Measurements from ENCODE around the gene AGER. TPM values are rescaled to one million over a fixed set of nuclear protein-coding genes. Genes with fewer than 3 reads are reported as not detected.

The AGER gene
- polyA plus RNA-seq, 1 donor from 2014 or later, result 7.2 TPM

DNA sequence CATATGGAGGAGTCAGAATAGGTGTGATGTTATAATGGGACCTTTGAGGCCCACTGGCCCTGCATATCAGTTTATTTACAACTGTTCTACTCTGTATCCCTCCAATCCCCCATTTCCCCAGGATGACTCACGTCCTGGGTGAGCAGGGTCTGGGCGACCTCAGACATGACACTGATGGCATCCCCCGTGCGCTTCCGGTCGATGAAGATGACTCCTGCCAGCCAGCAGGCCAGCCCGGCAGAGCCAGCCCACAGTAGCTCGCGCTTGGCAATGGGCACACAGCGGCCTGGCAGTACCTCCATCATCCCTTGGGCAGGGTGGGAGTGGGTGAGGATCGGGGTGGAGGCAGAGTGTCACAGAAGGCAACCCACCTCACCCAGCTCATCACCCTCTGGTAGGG is 13.8 kb downstream of the AGER start:
- H3K36me3 ChIP-seq (ENCODE audit: insufficient read depth, low read length), result no peaks in the 10 kb centered on the region
- H3K9me3 ChIP-seq (ENCODE audit: low read length), result no peaks in the 10 kb centered on the region
- H3K4me3 ChIP-seq (ENCODE audit: low read length), result no peak overlapping the region
- no peak overlapping the region for H2AFZ ChIP-seq (ENCODE audit: low read depth, low read length)
- no peak overlapping the region for H3K4me2 ChIP-seq (ENCODE audit: low read length)
- H3K9ac ChIP-seq (ENCODE audit: low read length), result no peak overlapping the region
- H3F3A ChIP-seq (ENCODE audit: insufficient read depth, low read length, poor library complexity, severe bottlenecking), result no peaks in the 10 kb centered on the region
- no peak overlapping the region for H3K27ac ChIP-seq (ENCODE audit: low read length)
- H3K79me2 ChIP-seq (replicated peaks; ENCODE audit: insufficient read depth, low read length), result peaks cover 26% of the 10 kb centered on the region
- H4K20me1 ChIP-seq (ENCODE audit: insufficient read depth), result no peaks in the 10 kb centered on the region
- no peaks in the 10 kb centered on the region for H3K27me3 ChIP-seq (ENCODE audit: insufficient read depth, low read depth, low read length)
- no peaks in the 10 kb centered on the region for H3K9me2 ChIP-seq (ENCODE audit: insufficient read depth, low read length)
- TF ChIP-seq EP300 (conservative IDR thresholded peaks at IDR 0.05; ENCODE audit: poor library complexity, severe bottlenecking) (no peak), POLR2AphosphoS5 (IDR thresholded peaks at IDR 0.05) (no peak), RAD21 (conservative IDR thresholded peaks at IDR 0.05) (no peak)
- TF ChIP-seq, protein P1, sequence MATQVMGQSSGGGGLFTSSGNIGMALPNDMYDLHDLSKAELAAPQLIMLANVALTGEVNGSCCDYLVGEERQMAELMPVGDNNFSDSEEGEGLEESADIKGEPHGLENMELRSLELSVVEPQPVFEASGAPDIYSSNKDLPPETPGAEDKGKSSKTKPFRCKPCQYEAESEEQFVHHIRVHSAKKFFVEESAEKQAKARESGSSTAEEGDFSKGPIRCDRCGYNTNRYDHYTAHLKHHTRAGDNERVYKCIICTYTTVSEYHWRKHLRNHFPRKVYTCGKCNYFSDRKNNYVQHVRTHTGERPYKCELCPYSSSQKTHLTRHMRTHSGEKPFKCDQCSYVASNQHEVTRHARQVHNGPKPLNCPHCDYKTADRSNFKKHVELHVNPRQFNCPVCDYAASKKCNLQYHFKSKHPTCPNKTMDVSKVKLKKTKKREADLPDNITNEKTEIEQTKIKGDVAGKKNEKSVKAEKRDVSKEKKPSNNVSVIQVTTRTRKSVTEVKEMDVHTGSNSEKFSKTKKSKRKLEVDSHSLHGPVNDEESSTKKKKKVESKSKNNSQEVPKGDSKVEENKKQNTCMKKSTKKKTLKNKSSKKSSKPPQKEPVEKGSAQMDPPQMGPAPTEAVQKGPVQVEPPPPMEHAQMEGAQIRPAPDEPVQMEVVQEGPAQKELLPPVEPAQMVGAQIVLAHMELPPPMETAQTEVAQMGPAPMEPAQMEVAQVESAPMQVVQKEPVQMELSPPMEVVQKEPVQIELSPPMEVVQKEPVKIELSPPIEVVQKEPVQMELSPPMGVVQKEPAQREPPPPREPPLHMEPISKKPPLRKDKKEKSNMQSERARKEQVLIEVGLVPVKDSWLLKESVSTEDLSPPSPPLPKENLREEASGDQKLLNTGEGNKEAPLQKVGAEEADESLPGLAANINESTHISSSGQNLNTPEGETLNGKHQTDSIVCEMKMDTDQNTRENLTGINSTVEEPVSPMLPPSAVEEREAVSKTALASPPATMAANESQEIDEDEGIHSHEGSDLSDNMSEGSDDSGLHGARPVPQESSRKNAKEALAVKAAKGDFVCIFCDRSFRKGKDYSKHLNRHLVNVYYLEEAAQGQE (IDR thresholded peaks at IDR 0.05; ENCODE audit: borderline replicate concordance), result no peak

DNA sequence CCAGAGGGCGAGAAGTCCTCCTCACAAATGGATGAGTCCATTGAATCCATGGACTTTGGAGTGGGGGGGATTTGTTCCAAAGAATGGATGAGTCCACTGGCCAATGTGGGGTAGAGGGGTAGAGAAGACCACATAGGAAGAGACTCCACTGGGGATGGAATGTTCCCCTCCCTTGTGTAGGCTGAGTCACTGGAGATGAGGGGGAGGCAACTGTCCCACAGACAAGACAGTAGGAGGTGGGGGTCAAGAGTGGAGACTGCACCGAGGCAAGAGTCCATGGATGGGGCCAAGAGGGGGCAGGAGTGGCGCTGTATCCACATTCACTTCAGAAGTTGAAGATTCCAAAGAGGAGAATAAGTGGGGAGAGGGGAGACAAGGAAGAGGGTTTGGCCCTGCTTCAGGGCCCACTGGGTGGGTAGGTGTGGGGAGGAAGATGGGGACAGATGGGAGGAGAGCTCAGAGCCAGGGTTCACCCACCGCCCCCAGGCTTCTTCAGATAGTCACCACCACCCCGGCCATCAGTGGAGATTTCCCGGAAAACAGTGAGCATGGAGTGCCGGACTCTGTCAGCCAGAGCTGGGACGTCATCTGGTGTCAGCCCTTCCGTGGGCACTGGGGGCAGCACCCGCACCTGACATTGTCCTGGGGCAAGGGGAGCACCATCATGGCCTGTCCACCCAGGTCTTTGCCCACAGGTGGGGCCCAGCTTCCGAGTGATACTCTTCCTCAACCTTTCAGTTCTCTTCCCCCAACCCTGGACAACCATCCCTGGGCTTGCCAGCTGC is 15.1 kb downstream of the AGER start:
- Histone ChIP-seq H4K20me1 (ENCODE audit: insufficient read depth) (no peaks in the 10 kb centered on the region), H2AFZ (ENCODE audit: low read depth, low read length) (no peak overlapping the region), H3K9me2 (ENCODE audit: insufficient read depth, low read length) (no peaks in the 10 kb centered on the region), H3F3A (ENCODE audit: insufficient read depth, low read length, poor library complexity, severe bottlenecking) (no peaks in the 10 kb centered on the region), H3K27ac (ENCODE audit: low read length) (no peak overlapping the region), H3K79me2 (replicated peaks; ENCODE audit: insufficient read depth, low read length) (peaks cover 13% of the 10 kb centered on the region), H3K4me3 (ENCODE audit: low read length) (no peak overlapping the region), H3K9ac (ENCODE audit: low read length) (no peak overlapping the region), H3K9me3 (ENCODE audit: low read length) (no peaks in the 10 kb centered on the region), H3K4me2 (ENCODE audit: low read length) (no peak overlapping the region), H3K27me3 (ENCODE audit: insufficient read depth, low read depth, low read length) (no peaks in the 10 kb centered on the region), H3K36me3 (ENCODE audit: insufficient read depth, low read length) (no peaks in the 10 kb centered on the region)
- TF ChIP-seq POLR2AphosphoS5 (IDR thresholded peaks at IDR 0.05) (no peak), EP300 (conservative IDR thresholded peaks at IDR 0.05; ENCODE audit: poor library complexity, severe bottlenecking) (no peak), MXI1 (conservative IDR thresholded peaks at IDR 0.05; ENCODE audit: poor library complexity, severe bottlenecking) (no peak), TAF1 (IDR thresholded peaks at IDR 0.05; ENCODE audit: low read depth) (no peak), SMC3 (conservative IDR thresholded peaks at IDR 0.05; ENCODE audit: poor library complexity) (no peak), EZH2 (IDR thresholded peaks at IDR 0.05; ENCODE audit: borderline replicate concordance, insufficient read depth, low read length, poor library complexity, severe bottlenecking) (no peak), RAD21 (conservative IDR thresholded peaks at IDR 0.05) (no peak)
- TF ChIP-seq, protein P1 (IDR thresholded peaks at IDR 0.05; ENCODE audit: borderline replicate concordance), result no peak
- TF ChIP-seq, protein P2, sequence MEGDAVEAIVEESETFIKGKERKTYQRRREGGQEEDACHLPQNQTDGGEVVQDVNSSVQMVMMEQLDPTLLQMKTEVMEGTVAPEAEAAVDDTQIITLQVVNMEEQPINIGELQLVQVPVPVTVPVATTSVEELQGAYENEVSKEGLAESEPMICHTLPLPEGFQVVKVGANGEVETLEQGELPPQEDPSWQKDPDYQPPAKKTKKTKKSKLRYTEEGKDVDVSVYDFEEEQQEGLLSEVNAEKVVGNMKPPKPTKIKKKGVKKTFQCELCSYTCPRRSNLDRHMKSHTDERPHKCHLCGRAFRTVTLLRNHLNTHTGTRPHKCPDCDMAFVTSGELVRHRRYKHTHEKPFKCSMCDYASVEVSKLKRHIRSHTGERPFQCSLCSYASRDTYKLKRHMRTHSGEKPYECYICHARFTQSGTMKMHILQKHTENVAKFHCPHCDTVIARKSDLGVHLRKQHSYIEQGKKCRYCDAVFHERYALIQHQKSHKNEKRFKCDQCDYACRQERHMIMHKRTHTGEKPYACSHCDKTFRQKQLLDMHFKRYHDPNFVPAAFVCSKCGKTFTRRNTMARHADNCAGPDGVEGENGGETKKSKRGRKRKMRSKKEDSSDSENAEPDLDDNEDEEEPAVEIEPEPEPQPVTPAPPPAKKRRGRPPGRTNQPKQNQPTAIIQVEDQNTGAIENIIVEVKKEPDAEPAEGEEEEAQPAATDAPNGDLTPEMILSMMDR (IDR thresholded peaks at IDR 0.05; ENCODE audit: poor library complexity, severe bottlenecking), result no peak

Measured in neural cell (in vitro differentiated cells).